AG08395 (cell line): Measurements from ENCODE around the gene EPHB4.
"Not testable (repeated sequence)": the region's sequence is repeated elsewhere in the genome, so short reads cannot be mapped to it uniquely, and the experiment has no call there.

Experiments used
- DNase-seq: peaks from one replicate; pipeline ENCODE4 v3.0.0; 2012; ENCODE audit warnings: mixed read lengths, low spot score

Gene EPHB4

GRCh38 chr7:100827330-100828226, at the start of gene EPHB4:
Gene EPHB4 (minus strand): TSS chr7:100827523. CDS start chr7:100827030, 493 bp downstream.
- peak; percentile 84 for DNase-seq

- peak; percentile 41 for DNase-seq
Observed at GRCh38 chr7:100875356-100875751, 48.0 kb upstream of the EPHB4 start.

GRCh38 chr7:100874577-100875355, 47.4 kb upstream of the EPHB4 start, which contains the start of gene SRRT:
Gene SRRT (plus strand): TSS chr7:100875103. CDS start chr7:100875591, 488 bp downstream.
- DNase-seq, result peak; percentile 98

- DNase-seq, result no peak
Observed at GRCh38 chr7:100874300-100874576, 46.9 kb upstream of the EPHB4 start.

- DNase-seq, result no peak
Observed at GRCh38 chr7:100873599-100874299, 46.4 kb upstream of the EPHB4 start.

- no peak for DNase-seq
Observed at GRCh38 chr7:100867776-100868485, 40.6 kb upstream of the EPHB4 start.

GRCh38 chr7:100867040-100867775, 39.9 kb upstream of the EPHB4 start, which contains the start of gene TRIP6:
Gene TRIP6 (plus strand): TSS chr7:100867387. CDS start chr7:100867498, 111 bp downstream.
- peak; percentile 98 for DNase-seq

- no peak for DNase-seq
Observed at GRCh38 chr7:100866729-100867039, 39.4 kb upstream of the EPHB4 start.

- DNase-seq, result peak; percentile 70
Observed at GRCh38 chr7:100865938-100866728, 38.8 kb upstream of the EPHB4 start.

GRCh38 chr7:100865372-100865911, 38.1 kb upstream of the EPHB4 start:
- peak; percentile 42 for DNase-seq

GRCh38 chr7:100864263-100864845, 37.0 kb upstream of the EPHB4 start:
- DNase-seq, result no peak

GRCh38 chr7:100863406-100863950, 36.2 kb upstream of the EPHB4 start:
- DNase-seq, result no peak

- DNase-seq, result no peak
Observed at GRCh38 chr7:100861616-100861985, 34.3 kb upstream of the EPHB4 start.

- no peak for DNase-seq
Observed at GRCh38 chr7:100860702-100861615, 33.6 kb upstream of the EPHB4 start.

GRCh38 chr7:100859856-100860255, 32.5 kb upstream of the EPHB4 start:
- no peak for DNase-seq

- DNase-seq, result no peak
Observed at GRCh38 chr7:100856871-100857282, 29.6 kb upstream of the EPHB4 start.

GRCh38 chr7:100855515-100855914, 28.2 kb upstream of the EPHB4 start:
- no peak for DNase-seq

GRCh38 chr7:100854899-100855298, 27.6 kb upstream of the EPHB4 start:
- not testable (repeated sequence) for DNase-seq
